Adrenal gland (tissue), 5 donors: ENCODE data around the gene RALGPS1.

Source experiments
- POLR2A ChIP-seq, 2 donors: fragments of 450-650 bp; IDR thresholded peaks; one replicate each; pipeline ENCODE4 v1.6.1; 2017; ENCODE audit warnings: antibody characterized with exemption in 2 of 2, mild to moderate bottlenecking in 2 of 2, moderate library complexity in 1 of 2
- TF ChIP-seq, protein P1 (sequence below), 6 experiments: fragments of 450-650 bp in 4 of 6; fragments of 200-600 bp in 2 of 6; sonication (generic) in 1 of 6; IDR thresholded peaks; 1 replicate in 5 of 6; 2 replicates in 1 of 6; pipeline versions ENCODE4 v1.5.1 to v1.8.0; 2016 to 2021; ENCODE audit warnings: antibody characterized with exemption in 6 of 6, mild to moderate bottlenecking in 2 of 6, moderate library complexity in 1 of 6
- donor health status: DM: no; HTN: no; CAD: no.

DNA sequence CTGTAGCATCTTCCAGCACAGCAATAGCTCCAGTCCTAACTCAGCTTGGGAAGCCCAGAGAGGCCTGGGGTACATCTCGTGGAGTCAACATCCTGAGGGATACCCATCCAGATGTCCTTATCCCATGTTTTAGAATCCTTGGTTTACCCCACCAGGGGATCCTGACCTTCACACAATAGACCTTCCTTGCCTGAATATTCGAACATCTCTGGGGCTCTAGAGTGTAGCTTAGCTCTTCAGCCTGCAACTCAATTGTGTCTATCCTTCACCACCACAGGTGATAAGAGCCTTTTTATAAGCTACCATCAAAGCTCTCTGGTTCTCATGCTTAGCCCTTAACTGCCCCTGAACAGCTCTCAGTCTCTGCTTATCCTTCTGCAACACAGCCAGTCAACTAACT is 7.5 kb upstream of the RALGPS1 start:
- TF ChIP-seq, protein P1, sequence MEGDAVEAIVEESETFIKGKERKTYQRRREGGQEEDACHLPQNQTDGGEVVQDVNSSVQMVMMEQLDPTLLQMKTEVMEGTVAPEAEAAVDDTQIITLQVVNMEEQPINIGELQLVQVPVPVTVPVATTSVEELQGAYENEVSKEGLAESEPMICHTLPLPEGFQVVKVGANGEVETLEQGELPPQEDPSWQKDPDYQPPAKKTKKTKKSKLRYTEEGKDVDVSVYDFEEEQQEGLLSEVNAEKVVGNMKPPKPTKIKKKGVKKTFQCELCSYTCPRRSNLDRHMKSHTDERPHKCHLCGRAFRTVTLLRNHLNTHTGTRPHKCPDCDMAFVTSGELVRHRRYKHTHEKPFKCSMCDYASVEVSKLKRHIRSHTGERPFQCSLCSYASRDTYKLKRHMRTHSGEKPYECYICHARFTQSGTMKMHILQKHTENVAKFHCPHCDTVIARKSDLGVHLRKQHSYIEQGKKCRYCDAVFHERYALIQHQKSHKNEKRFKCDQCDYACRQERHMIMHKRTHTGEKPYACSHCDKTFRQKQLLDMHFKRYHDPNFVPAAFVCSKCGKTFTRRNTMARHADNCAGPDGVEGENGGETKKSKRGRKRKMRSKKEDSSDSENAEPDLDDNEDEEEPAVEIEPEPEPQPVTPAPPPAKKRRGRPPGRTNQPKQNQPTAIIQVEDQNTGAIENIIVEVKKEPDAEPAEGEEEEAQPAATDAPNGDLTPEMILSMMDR (IDR thresholded peaks at IDR 0.05): no peak
- no peak for TF ChIP-seq POLR2A (IDR thresholded peaks at IDR 0.05)
